Vagina (tissue), 2 donors: ENCODE data around the gene NPIPB8.

ENCODE experiments used
- POLR2A ChIP-seq, 2 donors: fragments of 450-650 bp; IDR thresholded peaks; one replicate each; pipeline ENCODE4 v1.6.1; 2017; ENCODE audit warnings: antibody characterized with exemption in 2 of 2, mild to moderate bottlenecking in 2 of 2, moderate library complexity in 2 of 2
- TF ChIP-seq, protein P1 (sequence below), 3 experiments: fragments of 450-650 bp in 2 of 3; fragments of 200-600 bp in 1 of 3; sonication (generic) in 1 of 3; IDR thresholded peaks; one replicate each; pipeline ENCODE4 v1.5.1; 2017 to 2019; ENCODE audit warnings: antibody characterized with exemption in 3 of 3, mild to moderate bottlenecking in 2 of 3, moderate library complexity in 2 of 3

DNA sequence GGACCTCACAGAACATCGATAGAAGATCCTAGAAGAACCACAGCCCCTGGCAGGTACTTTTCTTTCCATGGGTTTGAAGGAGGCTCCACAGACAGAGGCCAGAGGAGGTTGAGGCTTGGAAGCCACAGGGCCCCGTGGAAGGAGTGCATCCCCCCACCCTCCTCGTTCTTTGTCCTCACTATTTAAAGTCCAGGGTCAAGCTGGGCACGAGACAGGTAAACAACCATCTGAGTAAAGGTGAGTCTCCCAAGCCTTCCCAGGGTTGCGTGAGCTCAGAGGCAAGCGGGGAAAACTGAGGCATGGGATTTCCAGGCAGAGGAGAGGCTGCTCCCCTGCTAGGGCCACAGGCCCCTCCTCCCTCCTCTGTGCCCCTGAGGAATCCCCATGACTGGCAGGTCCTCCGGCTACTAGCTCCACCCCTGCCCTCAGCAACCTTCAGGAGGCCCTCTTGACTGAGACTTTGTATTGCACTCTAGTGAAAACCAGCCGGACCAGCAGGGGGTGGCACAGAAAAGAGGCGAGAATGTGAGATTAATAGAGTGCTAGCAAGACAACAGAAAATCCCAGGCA, 40.1 kb upstream of the NPIPB8 start:
- TF ChIP-seq, protein P1, sequence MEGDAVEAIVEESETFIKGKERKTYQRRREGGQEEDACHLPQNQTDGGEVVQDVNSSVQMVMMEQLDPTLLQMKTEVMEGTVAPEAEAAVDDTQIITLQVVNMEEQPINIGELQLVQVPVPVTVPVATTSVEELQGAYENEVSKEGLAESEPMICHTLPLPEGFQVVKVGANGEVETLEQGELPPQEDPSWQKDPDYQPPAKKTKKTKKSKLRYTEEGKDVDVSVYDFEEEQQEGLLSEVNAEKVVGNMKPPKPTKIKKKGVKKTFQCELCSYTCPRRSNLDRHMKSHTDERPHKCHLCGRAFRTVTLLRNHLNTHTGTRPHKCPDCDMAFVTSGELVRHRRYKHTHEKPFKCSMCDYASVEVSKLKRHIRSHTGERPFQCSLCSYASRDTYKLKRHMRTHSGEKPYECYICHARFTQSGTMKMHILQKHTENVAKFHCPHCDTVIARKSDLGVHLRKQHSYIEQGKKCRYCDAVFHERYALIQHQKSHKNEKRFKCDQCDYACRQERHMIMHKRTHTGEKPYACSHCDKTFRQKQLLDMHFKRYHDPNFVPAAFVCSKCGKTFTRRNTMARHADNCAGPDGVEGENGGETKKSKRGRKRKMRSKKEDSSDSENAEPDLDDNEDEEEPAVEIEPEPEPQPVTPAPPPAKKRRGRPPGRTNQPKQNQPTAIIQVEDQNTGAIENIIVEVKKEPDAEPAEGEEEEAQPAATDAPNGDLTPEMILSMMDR (IDR thresholded peaks at IDR 0.05), result no peak
- TF ChIP-seq POLR2A (IDR thresholded peaks at IDR 0.05), result no peak
